Muscle layer of duodenum (tissue), 2 donors: ENCODE data around the gene CD247.

ENCODE experiments used
- H3K27ac ChIP-seq: one replicate; pipeline ENCODE4 v1.7.0; 2013; ENCODE audit warnings: mild to moderate bottlenecking, low read length
- H3K27me3 ChIP-seq: one replicate; pipeline ENCODE4 v1.7.0; 2013; ENCODE audit warnings: low read depth, mild to moderate bottlenecking, control low read depth, low read length
- H3K36me3 ChIP-seq, 2 donors: one replicate each; pipeline ENCODE4 v1.7.0; 2013; ENCODE audit warnings: low read length in 2 of 2, control low read depth in 1 of 2, mild to moderate bottlenecking in 1 of 2; ENCODE audit not compliant: insufficient read depth in 2 of 2, control insufficient read depth in 1 of 2
- H3K4me1 ChIP-seq, 2 donors: one replicate each; pipeline ENCODE4 v1.7.0; 2013; ENCODE audit warnings: low read length in 2 of 2, mild to moderate bottlenecking in 2 of 2, control low read depth in 1 of 2, moderate library complexity in 1 of 2; ENCODE audit not compliant: insufficient read depth in 2 of 2, control insufficient read depth in 1 of 2
- H3K4me3 ChIP-seq, 2 donors: one replicate each; pipeline ENCODE4 v1.7.0; 2013; ENCODE audit warnings: low read length in 2 of 2, low read depth in 1 of 2, mild to moderate bottlenecking in 1 of 2
- H3K9me3 ChIP-seq, 2 donors: one replicate each; pipeline ENCODE4 v1.7.0; 2013; ENCODE audit warnings: low read length in 2 of 2, control low read depth in 1 of 2, mild to moderate bottlenecking in 1 of 2; ENCODE audit not compliant: control insufficient read depth in 1 of 2
- donor health status: healthy.

The CD247 gene

GRCh38 chr1:167507719-167508118 lies 10.6 kb downstream of the CD247 start:
- Histone ChIP-seq H3K4me3 (no peak overlapping the region), H3K27me3 (no peaks in the 10 kb centered on the region), H3K36me3 (no peaks in the 10 kb centered on the region), H3K4me1 (no peaks in the 10 kb centered on the region), H3K27ac (no peak overlapping the region), H3K9me3 (no peaks in the 10 kb centered on the region)

DNA sequence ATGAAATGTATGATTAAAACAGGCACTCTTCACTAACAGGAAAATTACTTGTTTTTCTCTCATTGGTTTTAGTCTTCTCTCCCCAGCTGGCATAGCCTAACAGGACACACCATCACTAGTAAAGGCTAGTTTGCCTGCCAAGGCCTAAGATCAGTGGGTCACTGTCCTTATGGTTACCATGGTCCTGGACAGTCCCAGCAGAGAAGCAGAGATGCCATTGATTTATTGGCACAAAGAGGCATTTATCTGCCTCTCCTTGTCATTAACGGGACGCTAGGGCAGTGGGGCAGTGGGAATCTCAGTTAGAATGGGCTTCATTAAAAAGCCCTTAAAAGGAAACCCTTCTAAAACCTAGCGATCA lies 13.9 kb downstream of the CD247 start:
- Histone ChIP-seq H3K4me1 (no peaks in the 10 kb centered on the region), H3K27ac (no peak overlapping the region), H3K9me3 (no peaks in the 10 kb centered on the region), H3K27me3 (no peaks in the 10 kb centered on the region), H3K36me3 (no peaks in the 10 kb centered on the region), H3K4me3 (no peak overlapping the region)

DNA sequence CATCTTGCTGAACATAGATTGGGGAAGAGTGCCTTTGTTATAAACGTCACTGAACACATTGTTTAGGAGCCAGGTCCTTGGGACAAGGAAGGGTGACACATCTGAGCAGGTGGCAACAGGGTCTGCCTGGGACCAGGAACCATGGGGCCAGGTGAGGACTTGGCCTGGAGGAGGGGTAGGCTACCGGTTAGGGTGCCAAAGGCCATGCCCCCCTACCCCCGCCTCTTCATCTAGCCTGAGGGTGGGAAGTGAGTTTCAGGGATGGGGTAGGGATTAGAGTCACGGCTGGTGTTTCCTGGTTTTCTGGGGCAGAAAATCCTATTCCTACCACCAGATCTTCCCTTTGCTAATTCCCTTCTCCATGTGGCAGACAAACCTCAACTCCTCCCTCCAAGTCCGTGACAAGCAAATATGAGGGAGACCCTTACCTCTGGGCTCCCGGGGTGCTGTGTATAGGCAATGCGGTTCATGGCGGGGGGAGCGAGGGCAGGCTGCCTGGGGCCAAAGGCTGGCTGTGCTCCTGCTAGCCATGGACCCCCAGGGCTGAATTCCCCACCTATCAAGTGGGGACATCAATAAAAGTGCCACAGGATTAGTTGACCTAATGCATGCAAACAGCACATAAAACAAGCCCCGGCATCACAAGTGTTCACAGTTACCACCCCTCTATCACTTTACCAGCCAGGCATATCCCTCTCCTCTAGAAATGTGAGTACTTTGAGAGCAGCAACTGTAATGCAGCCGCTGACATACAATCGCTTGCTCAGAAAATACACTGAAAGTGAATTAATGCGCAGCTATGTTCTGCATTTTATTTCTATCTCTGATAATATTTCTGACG lies 14.5 kb downstream of the CD247 start:
- no peaks in the 10 kb centered on the region for H3K27me3 ChIP-seq
- H3K36me3 ChIP-seq = no peaks in the 10 kb centered on the region
- H3K4me1 ChIP-seq = no peaks in the 10 kb centered on the region
- no peak overlapping the region for H3K27ac ChIP-seq
- H3K9me3 ChIP-seq = no peaks in the 10 kb centered on the region
- H3K4me3 ChIP-seq = no peak overlapping the region

DNA sequence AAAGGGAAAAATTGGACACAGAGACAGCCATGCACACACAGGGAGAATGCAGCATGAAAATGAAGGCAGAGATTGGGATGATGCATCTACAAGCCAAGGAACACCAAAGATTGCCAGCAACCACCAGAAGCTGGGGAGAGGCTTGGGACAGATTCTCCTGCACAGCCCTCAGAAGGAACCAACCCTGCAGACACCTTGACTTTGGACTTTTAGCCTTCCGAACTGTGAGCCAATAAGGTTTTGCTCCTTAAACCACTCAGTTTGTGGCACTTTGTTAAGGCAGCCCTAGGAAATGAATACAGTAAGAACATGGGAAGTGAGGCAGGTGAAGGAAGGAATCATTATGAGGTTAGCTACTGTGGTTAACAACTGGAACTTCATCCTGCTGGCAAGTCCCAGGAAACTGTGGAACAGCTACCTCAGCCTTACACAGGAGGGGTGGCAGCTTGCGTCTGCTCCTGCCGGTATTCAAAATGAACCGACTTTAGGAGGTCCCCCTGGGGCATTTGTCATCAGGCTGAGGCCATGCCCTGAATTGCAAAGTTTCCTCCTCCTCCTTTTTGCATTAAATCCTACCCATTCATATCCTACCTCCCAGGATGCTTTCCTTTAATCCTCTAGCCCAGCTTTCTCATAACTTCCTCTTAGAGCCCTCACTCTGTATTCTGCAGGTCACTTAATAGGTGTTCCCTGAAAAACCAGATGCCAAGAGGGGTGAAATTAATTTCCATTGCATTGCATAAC lies 15.4 kb downstream of the CD247 start:
- Histone ChIP-seq H3K4me3 (no peak overlapping the region), H3K27ac (no peak overlapping the region), H3K27me3 (no peaks in the 10 kb centered on the region), H3K4me1 (no peaks in the 10 kb centered on the region), H3K9me3 (no peaks in the 10 kb centered on the region), H3K36me3 (no peaks in the 10 kb centered on the region)

DNA sequence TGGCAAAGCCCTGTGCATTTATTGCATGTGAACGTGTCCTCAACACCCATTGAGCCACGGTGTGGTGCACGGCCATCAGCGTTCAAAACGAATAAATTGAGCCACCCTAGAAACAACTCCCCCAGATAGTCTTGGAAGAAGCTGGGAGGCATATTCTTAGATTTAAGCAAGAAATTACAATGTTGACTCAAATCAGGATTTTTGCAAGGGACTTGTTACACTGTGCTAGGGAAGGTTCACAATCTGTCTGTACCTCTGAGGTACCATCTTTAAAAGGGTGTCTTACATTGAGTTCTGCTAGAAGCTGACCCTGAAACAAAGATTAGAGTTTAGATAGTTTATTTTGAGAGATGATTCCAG lies 16.2 kb downstream of the CD247 start:
- Histone ChIP-seq H3K27ac (no peak overlapping the region), H3K27me3 (no peaks in the 10 kb centered on the region), H3K9me3 (no peaks in the 10 kb centered on the region), H3K4me1 (no peaks in the 10 kb centered on the region), H3K36me3 (no peaks in the 10 kb centered on the region), H3K4me3 (no peak overlapping the region)

DNA sequence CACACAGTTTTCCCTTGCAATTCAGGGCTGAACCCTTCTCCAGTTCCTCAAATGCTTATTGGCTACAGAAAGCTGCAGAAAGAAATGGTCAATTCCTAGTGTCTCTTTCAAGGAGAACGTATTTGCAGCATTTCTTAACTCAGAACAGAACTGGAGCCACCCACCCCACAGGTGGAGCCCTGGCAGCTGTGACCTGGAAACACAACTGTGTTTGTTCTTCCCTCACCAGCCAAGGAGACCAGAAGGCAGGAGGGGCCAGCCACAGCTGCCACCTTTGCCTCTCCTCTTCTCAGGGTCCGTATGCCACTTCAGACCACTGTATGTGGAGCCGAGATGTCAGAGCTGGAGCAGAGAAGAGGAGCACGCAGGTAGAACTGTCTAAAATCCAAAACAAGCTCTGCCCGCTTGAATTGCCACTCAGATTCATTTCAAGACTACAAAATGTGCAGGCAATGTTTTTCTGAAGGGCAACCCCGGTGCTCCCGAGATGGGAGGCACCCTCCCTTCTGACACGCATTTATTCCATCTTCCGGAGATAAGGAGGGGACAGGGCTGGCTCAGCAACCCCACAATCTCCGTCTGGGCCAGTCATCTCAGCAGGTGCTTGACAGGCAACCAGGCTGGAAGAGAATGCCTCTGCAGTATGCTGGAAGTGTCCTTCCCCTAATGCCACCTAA lies 16.7 kb downstream of the CD247 start:
- no peaks in the 10 kb centered on the region for H3K9me3 ChIP-seq
- H3K4me3 ChIP-seq = no peak overlapping the region
- H3K27me3 ChIP-seq = no peaks in the 10 kb centered on the region
- H3K4me1 ChIP-seq = no peaks in the 10 kb centered on the region
- no peak overlapping the region for H3K27ac ChIP-seq
- H3K36me3 ChIP-seq = no peaks in the 10 kb centered on the region

GRCh38 chr1:167500283-167500860 lies 18.0 kb downstream of the CD247 start:
- Histone ChIP-seq H3K4me1 (no peaks in the 10 kb centered on the region), H3K36me3 (no peaks in the 10 kb centered on the region), H3K4me3 (no peak overlapping the region), H3K27ac (no peak overlapping the region), H3K9me3 (no peaks in the 10 kb centered on the region), H3K27me3 (no peaks in the 10 kb centered on the region)

GRCh38 chr1:167499664-167500101 lies 18.6 kb downstream of the CD247 start:
- no peaks in the 10 kb centered on the region for H3K9me3 ChIP-seq
- no peaks in the 10 kb centered on the region for H3K36me3 ChIP-seq
- H3K4me3 ChIP-seq = no peak overlapping the region
- H3K27me3 ChIP-seq = no peaks in the 10 kb centered on the region
- H3K27ac ChIP-seq = no peak overlapping the region
- no peaks in the 10 kb centered on the region for H3K4me1 ChIP-seq

DNA sequence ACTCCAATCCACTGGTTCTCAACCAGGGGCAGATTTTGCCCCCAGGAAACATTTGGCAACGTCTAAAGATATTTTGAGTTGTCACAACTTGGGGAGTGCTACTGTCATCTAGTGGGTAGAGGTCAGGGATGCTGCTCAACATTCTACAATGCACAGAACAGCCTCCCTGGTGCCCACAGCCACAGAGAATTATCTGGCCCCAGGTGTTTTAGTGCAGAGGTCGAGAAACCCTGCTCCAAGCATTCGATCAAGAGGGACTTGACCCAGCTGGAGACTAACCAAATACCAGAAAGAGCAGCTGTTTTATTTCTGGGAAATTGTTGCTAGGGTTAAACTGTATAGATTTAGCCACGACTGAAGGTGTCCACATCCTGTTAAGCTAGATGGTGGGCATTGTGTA lies 19.2 kb downstream of the CD247 start:
- Histone ChIP-seq H3K27ac (no peak overlapping the region), H3K27me3 (no peaks in the 10 kb centered on the region), H3K4me3 (no peak overlapping the region)

DNA sequence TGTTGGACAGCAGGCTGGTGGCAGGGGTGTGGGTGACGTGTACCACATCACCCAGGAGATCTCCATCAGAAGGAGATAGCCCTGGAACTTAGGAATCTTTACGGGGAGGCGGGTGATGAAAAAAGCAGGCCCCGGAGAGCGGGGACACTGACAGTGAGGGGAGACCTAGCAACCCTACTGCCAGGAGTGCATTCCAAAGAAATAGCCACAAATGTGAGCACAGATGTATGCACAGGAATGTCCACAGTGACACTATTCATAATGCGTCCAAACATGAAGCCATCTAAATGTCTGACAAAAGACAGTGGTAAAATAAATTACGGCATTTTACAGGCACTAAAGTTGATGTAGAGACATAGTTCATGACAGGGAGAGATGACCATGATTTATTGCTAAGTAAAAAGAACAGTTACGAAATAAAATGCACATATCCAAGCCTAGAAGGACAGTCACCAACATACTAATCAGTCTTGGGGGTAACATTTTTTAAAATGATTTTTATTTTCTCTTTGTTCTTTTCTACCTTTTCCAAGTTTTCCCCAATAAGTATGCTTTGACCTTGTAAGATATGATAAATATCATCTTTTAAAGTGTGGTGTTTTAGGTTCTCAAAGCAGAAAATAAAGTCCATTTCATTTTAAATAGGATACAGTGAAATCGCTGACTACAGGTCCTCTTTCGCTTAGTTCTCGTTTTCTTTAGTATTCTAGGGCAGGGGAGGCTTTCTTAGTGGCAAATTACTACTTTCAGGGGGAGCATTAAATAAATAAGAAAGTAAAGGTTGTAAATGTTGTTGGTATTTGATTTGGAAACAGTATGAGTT lies 21.3 kb downstream of the CD247 start:
- H3K4me1 ChIP-seq = no peaks in the 10 kb centered on the region
- no peak overlapping the region for H3K4me3 ChIP-seq
- H3K9me3 ChIP-seq = no peaks in the 10 kb centered on the region
- no peaks in the 10 kb centered on the region for H3K36me3 ChIP-seq
- no peak overlapping the region for H3K27ac ChIP-seq
- H3K27me3 ChIP-seq = no peaks in the 10 kb centered on the region

More for the DNA sequence above, 19.2 kb downstream of the CD247 start:
- no peaks in the 10 kb centered on the region for H3K36me3 ChIP-seq
- no peaks in the 10 kb centered on the region for H3K9me3 ChIP-seq
- H3K4me1 ChIP-seq = no peaks in the 10 kb centered on the region
